Posterior vena cava (tissue), 2 donors: Measurements from ENCODE around the gene OLIG1. TPM values are rescaled to one million over a fixed set of nuclear protein-coding genes. Genes with fewer than 3 reads are reported as not detected.

ENCODE experiments used
- DNase-seq: peaks from one replicate; pipeline ENCODE4 v3.0.0-alpha.2; 2020; ENCODE audit warnings: low spot score
- intact Hi-C, 2 donors: fragments of 100-400 bp; cut with DNase I; formaldehyde crosslinking; loops; one replicate each; pipeline versions ENCODE4 v1.14.1 to v1.14.2; 2022 to 2023
- total RNA-seq, 2 donors: library from RNA; stranded (reverse); fragmentation: NEBNext Ultra II Directional; extraction: Animal tissue kit (Norgen Biotek cat#: 25700); gene quantifications; one replicate each; pipeline ENCODE4 v1.2.1, GENCODE V29; 2021
- donor health status: DM: yes; HTN: yes; CAD: no.
- donor health status: DM: yes; HTN: yes; CAD: no.

The OLIG1 gene
- total RNA-seq, 2 donors from 2014 or later, result not detected

GRCh38 chr21:33029975-33030461 lies 39.9 kb upstream of the OLIG1 start:
- intact Hi-C loops, result no loop called here
- DNase-seq, result no peak

DNA sequence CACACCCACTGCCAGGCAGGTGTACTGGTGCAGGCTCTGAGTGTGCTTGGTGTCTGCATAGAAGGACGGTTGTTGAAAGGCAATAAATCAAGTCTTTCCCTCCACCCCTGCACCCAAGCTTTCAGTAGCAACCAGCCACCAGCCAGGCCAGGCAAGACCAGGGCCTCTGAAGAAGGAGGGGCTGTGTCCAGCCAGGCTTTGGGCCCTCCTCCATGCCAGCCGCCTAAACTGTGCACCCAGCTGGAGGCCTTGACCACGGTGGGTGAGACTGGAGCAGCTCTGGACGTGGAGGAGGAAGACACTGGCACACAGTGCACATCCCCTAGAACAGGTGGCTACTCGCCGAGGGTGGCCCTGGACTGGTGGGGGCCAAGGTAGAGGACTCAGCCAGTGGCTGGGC lies 39.3 kb upstream of the OLIG1 start:
- DNase-seq, result no peak

DNA sequence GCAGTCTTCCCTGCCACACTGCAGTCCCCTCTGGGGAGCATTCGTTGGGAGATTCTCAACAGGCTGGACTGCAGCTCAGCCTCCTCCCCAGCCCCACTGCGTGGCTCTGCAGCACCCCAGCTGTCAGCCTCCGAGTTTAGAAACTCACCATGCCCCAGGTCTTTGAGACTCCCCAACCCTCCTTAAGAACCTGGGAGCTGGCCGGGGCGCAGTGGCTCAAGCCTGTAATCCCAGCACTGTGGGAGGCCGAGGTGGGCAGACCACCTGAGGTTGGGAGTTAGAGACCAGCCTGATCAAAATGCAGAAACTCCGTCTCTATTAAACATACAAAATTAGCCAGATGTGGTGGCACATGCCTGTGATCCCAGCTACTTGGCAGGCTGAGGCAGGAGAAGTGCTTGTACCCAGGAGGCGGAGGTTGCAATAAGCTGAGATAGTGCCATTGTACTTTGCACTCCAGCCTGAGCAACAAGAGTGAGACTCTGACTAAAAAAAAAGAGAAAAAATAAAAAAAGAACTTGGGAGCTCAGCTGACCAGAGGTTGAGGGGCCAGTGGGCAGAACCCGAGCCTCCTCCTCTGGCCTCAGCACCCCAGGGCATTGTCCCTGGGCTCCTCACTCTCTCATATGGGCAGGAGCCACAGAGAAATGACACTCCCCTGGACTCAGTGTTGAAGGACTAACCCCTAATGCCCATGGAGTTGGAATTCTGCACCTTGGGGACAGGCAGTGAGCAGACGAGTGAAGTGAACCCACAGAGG lies 38.6 kb upstream of the OLIG1 start:
- DNase-seq, result no peak
- intact Hi-C loops, result no loop called here

More for the DNA sequence above, 39.3 kb upstream of the OLIG1 start:
- intact Hi-C loops, result no loop called here

GRCh38 chr21:33032434-33033047 lies 37.4 kb upstream of the OLIG1 start:
- DNase-seq, result no peak
- intact Hi-C loops, result no loop called here

GRCh38 chr21:33033094-33033951 lies 36.6 kb upstream of the OLIG1 start:
- no peak for DNase-seq
- intact Hi-C loops, result no loop called here

- no peak for DNase-seq
- intact Hi-C loops, result no loop called here
Observed at GRCh38 chr21:33033961-33034413, 36.0 kb upstream of the OLIG1 start.

DNA sequence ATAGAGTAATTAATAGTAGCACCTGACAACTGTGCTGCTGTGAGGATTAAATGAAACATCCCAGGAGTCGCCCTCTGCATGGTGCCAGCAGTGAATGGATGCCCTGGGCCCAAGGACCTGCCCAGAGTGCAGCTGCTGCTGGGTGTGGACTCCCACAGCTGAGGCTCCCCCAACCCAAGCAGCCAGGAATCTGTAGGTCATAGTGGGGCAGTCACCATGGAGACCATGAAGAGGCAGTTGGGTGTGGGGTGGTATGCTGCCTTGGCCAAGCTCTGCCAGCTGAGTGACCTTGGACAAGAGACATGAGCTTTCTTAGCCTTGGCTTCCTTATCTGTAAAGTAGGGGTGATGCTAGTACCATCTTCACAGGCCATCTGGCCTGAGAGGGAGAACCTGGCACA lies 34.8 kb upstream of the OLIG1 start:
- intact Hi-C loops, result no loop called here
- no peak for DNase-seq

- no peak for DNase-seq
- intact Hi-C loops, result no loop called here
Observed at GRCh38 chr21:33036430-33037162, 33.3 kb upstream of the OLIG1 start.

GRCh38 chr21:33037501-33037900 lies 32.4 kb upstream of the OLIG1 start:
- intact Hi-C loops, result no loop called here
- DNase-seq, result no peak

DNA sequence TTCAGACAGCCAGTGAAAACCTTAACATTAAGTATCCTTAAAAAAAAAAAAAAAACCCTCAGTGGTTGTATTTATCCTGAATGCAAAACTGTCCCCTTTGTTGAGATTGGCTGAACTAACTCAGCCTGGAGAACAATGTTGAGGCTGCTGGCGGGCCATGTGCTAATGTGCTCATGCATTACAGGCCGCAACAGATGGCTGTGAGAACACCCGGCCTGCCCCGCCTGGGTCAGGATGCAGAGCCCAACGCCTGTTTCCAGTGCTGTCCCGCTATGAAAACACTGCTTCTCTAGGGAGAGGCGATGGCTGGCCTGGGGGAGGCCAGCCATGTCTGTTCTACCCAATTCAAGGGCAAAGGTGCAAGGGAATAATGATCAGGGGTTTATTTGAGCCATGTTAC lies 30.4 kb upstream of the OLIG1 start:
- no peak for DNase-seq

DNA sequence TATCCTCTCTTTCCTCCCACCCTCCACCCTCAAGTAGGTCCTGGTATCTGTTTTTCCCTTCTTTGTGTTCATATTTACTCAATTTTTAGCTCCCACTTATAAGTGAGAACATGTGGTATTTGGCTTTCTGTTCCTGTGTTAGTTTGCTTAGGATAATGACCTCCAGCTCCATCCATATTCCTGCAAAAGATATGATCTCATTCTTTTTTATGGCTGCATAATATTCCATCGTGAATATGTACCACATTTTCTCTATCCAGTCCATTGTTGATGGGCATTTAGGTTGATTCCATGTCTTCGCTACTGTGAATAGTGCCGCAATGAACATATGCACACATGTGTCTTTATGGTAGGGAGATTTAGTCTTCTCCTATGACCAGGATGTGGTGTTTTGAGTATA lies 29.7 kb upstream of the OLIG1 start:
- DNase-seq, result no peak
- intact Hi-C loops, result no loop called here

More for the DNA sequence above, 30.4 kb upstream of the OLIG1 start:
- intact Hi-C loops, result no loop called here

- intact Hi-C loops, result no loop called here
- DNase-seq, result no peak
Observed at GRCh38 chr21:33041981-33042380, 28.0 kb upstream of the OLIG1 start.

DNA sequence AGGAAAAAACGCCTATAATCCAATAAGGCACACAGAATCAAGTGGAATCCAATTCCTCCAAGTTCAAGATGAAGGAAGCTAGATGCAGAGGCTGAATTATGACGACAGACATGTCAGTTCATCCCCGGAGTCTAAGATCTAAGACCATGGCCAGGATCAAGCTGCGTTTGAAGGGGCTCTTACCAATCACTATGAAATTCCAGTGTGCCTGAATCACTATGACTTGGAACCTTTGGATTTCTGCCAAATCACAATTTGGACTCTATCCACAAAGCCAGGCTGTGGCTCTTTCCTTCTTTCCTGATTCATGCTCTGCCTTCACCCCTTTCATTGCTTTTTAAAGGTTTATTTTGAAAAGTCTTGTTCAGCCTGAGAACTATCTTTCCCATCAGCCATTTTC lies 27.1 kb upstream of the OLIG1 start:
- intact Hi-C loops, result no loop called here
- no peak for DNase-seq

GRCh38 chr21:33046455-33046854 lies 23.5 kb upstream of the OLIG1 start:
- no peak for DNase-seq
- intact Hi-C loops, result no loop called here

DNA sequence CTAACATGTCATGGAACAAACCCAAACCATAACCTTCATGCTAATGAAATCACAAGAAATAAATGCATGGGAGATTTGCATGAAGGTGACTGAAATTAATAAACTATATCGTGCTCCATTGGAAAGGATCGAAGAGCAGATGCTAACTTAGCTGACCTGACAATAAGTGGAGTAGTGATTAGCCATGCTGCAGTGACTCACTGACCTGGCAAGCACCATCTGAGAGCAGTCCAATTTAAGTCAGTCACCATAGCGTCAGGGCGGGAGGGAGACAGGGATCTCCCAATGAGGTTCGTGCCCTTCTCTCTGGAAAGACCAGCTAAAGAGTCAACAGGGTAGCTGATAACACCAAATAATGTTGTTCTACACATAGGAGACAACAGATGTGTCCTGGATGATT lies 22.7 kb upstream of the OLIG1 start:
- intact Hi-C loops, result no loop called here
- no peak for DNase-seq

DNA sequence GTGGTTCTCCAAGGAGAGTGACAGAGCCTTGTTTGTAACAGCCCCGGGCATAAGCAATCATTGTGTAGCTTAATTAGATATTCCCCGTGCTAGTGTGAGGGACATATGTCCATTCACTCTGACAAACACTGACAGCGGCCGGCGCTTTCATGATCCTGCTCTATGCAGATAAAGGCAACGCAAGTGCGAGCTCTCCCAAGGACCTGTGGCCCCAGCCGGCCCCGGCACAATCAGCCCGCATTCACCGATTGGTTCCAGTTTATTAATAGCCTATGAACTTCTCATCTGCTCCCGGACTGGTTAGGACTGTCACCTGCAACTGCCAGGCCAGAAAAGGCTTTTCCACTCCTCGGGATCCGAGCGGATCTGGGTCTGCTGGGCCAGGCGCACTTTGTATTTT lies 18.0 kb upstream of the OLIG1 start:
- intact Hi-C loops, result no loop called here
- no peak for DNase-seq

GRCh38 chr21:33053951-33054350 lies 16.0 kb upstream of the OLIG1 start:
- no peak for DNase-seq
- intact Hi-C loops, result no loop called here

- no peak for DNase-seq
- intact Hi-C loops, result no loop called here
Observed at GRCh38 chr21:33055991-33056390, 13.9 kb upstream of the OLIG1 start.

GRCh38 chr21:33057385-33057940 lies 12.5 kb upstream of the OLIG1 start:
- no peak for DNase-seq
- intact Hi-C loops, result no loop called here
